ENCODE measurements around the gene FAM20C. TPM values are rescaled to one million over a fixed set of nuclear protein-coding genes. Genes with fewer than 3 reads are reported as not detected.

FAM20C gene
- total RNA-seq, 1 experiment from 2014 or later: 8.8 TPM

GRCh38 chr7:157771-158625 lies 34.4 kb upstream of the FAM20C start:
- intact Hi-C loops (cut with micrococcal nuclease): no loop called here
- BruUV-seq (replicated peaks): no TSS peak
- Mint-ChIP-seq H3K27ac (ENCODE audit: low read depth, unreplicated experiment) (no peak overlapping the region), H3K27me3 (ENCODE audit: insufficient read depth, unreplicated experiment) (peaks cover 12% of the 10 kb centered on the region), H3K4me3 (ENCODE audit: unreplicated experiment) (no peak overlapping the region), H3K4me1 (ENCODE audit: insufficient read depth, unreplicated experiment) (no peaks in the 10 kb centered on the region), H3K36me3 (ENCODE audit: insufficient read depth, unreplicated experiment) (no peaks in the 10 kb centered on the region), H3K9me3 (ENCODE audit: unreplicated experiment) (no peaks in the 10 kb centered on the region)
- POLR2A ChIA-PET: interaction anchor here (0.8 kb wide), 1 partner anchor 9 kb away, joined by 3 read pairs; no protein-coding TSS in a partner anchor
- no peak for DNase-seq (ENCODE audit: unreplicated experiment)
- CTCF ChIA-PET: no interaction called here
- no peak for TF ChIP-seq CTCF (IDR thresholded peaks at IDR 0.05; ENCODE audit: unreplicated experiment)

- intact Hi-C loops (cut with micrococcal nuclease): no loop called here
- BruUV-seq (replicated peaks): no TSS peak
- peaks cover 19% of the 10 kb centered on the region for H3K27me3 Mint-ChIP-seq (ENCODE audit: insufficient read depth, unreplicated experiment)
- CTCF ChIA-PET: no interaction called here
- no peak overlapping the region for H3K27ac Mint-ChIP-seq (ENCODE audit: low read depth, unreplicated experiment)
- H3K36me3 Mint-ChIP-seq (ENCODE audit: insufficient read depth, unreplicated experiment): no peaks in the 10 kb centered on the region
- TF ChIP-seq CTCF (IDR thresholded peaks at IDR 0.05; ENCODE audit: unreplicated experiment): no peak
- no peaks in the 10 kb centered on the region for H3K4me1 Mint-ChIP-seq (ENCODE audit: insufficient read depth, unreplicated experiment)
- no peaks in the 10 kb centered on the region for H3K9me3 Mint-ChIP-seq (ENCODE audit: unreplicated experiment)
- no peak for DNase-seq (ENCODE audit: unreplicated experiment)
- no peak overlapping the region for H3K4me3 Mint-ChIP-seq (ENCODE audit: unreplicated experiment)
- POLR2A ChIA-PET: no interaction called here
Measured at GRCh38 chr7:158771-159170, 33.6 kb upstream of the FAM20C start.

- no TSS peak for BruUV-seq (replicated peaks)
- intact Hi-C loops (cut with micrococcal nuclease): no loop called here
- H3K27me3 Mint-ChIP-seq (ENCODE audit: insufficient read depth, unreplicated experiment): peaks cover 24% of the 10 kb centered on the region
- no peaks in the 10 kb centered on the region for H3K4me1 Mint-ChIP-seq (ENCODE audit: insufficient read depth, unreplicated experiment)
- H3K9me3 Mint-ChIP-seq (ENCODE audit: unreplicated experiment): no peaks in the 10 kb centered on the region
- no peak for DNase-seq (ENCODE audit: unreplicated experiment)
- TF ChIP-seq CTCF (IDR thresholded peaks at IDR 0.05; ENCODE audit: unreplicated experiment): no peak
- H3K27ac Mint-ChIP-seq (ENCODE audit: low read depth, unreplicated experiment): no peak overlapping the region
- ChIA-PET CTCF (interaction anchor here (0.6 kb wide), 1 partner anchor 116 kb away, joined by 4 read pairs; no protein-coding TSS in a partner anchor), POLR2A (no interaction called here)
- no peak overlapping the region for H3K4me3 Mint-ChIP-seq (ENCODE audit: unreplicated experiment)
- H3K36me3 Mint-ChIP-seq (ENCODE audit: insufficient read depth, unreplicated experiment): no peaks in the 10 kb centered on the region
Measured at GRCh38 chr7:159370-160270, 32.8 kb upstream of the FAM20C start.
